ENCODE results near the gene ATOSB. TPM values are rescaled to one million over a fixed set of nuclear protein-coding genes. Genes with fewer than 3 reads are reported as not detected.

ATOSB gene
- polyA plus RNA-seq, 3 donors = 11.8 to 12.3 (median 12.0) TPM

GRCh38 chr9:35114840-35115628, 628 bp downstream of the ATOSB start:
- DNase-seq (ENCODE audit: low read depth in 3 of 3, low spot score in 2 of 3) = no peak

- DNase-seq (ENCODE audit: low read depth in 3 of 3, low spot score in 2 of 3) = peak in 1 of 3 donors; percentile 48
Observed at GRCh38 chr9:35114113-35114839, 1.4 kb downstream of the ATOSB start.

- DNase-seq (ENCODE audit: low read depth in 3 of 3, low spot score in 2 of 3) = no peak
Observed at GRCh38 chr9:35112257-35113020, 3.2 kb downstream of the ATOSB start.

- DNase-seq (ENCODE audit: low read depth in 3 of 3, low spot score in 2 of 3) = peak; percentile 88 to 93 (median 92)
Observed at GRCh38 chr9:35111001-35111933, 4.4 kb downstream of the ATOSB start.

- no peak for DNase-seq (ENCODE audit: low read depth in 3 of 3, low spot score in 2 of 3)
Observed at GRCh38 chr9:35110327-35110761, 5.3 kb downstream of the ATOSB start.

- no peak for DNase-seq (ENCODE audit: low read depth in 3 of 3, low spot score in 2 of 3)
Observed at GRCh38 chr9:35108946-35109575, 6.6 kb downstream of the ATOSB start.

- no peak for DNase-seq (ENCODE audit: low read depth in 3 of 3, low spot score in 2 of 3)
Observed at GRCh38 chr9:35108461-35108860, 7.2 kb downstream of the ATOSB start.

GRCh38 chr9:35107297-35108290, 8.1 kb downstream of the ATOSB start:
- DNase-seq (ENCODE audit: low read depth in 3 of 3, low spot score in 2 of 3) = no peak

- DNase-seq (ENCODE audit: low read depth in 3 of 3, low spot score in 2 of 3) = no peak
Observed at GRCh38 chr9:35106343-35106730, 9.3 kb downstream of the ATOSB start.

- no peak for DNase-seq (ENCODE audit: low read depth in 3 of 3, low spot score in 2 of 3)
Observed at GRCh38 chr9:35105571-35106342, 9.9 kb downstream of the ATOSB start.

GRCh38 chr9:35105126-35105525, 10.5 kb downstream of the ATOSB start:
- DNase-seq (ENCODE audit: low read depth in 3 of 3, low spot score in 2 of 3) = no peak

GRCh38 chr9:35104586-35104985, 11.1 kb downstream of the ATOSB start:
- no peak for DNase-seq (ENCODE audit: low read depth in 3 of 3, low spot score in 2 of 3)

GRCh38 chr9:35103660-35104191, 11.9 kb downstream of the ATOSB start:
- no peak for DNase-seq (ENCODE audit: low read depth in 3 of 3, low spot score in 2 of 3)

GRCh38 chr9:35102769-35103659, 12.6 kb downstream of the ATOSB start, which contains the start of gene STOML2:
STOML2 (minus strand) TSS chr9:35103131; CDS start chr9:35103094, 37 bp downstream.
- peak; percentile 86 to 95 (median 88) for DNase-seq (ENCODE audit: low read depth in 3 of 3, low spot score in 2 of 3)

- no peak for DNase-seq (ENCODE audit: low read depth in 3 of 3, low spot score in 2 of 3)
Observed at GRCh38 chr9:35102465-35102768, 13.2 kb downstream of the ATOSB start.

- no peak for DNase-seq (ENCODE audit: low read depth in 3 of 3, low spot score in 2 of 3)
Observed at GRCh38 chr9:35097573-35097972, 18.1 kb downstream of the ATOSB start.
